ENCODE data around the gene ZNHIT6. TPM values are rescaled to one million over a fixed set of nuclear protein-coding genes. Genes with fewer than 3 reads are reported as not detected.

Gene ZNHIT6
- total RNA-seq, 1 donor from 2014 or later = 34.9 TPM

GRCh38 chr1:85700422-85700821 is 7.8 kb downstream of the ZNHIT6 start:
- no peaks in the 10 kb centered on the region for H3K9me3 Mint-ChIP-seq (ENCODE audit: unreplicated experiment)
- no peak overlapping the region for H3K27ac ChIP-seq (ENCODE audit: low read depth, low read length)
- no peaks in the 10 kb centered on the region for H3K27me3 ChIP-seq (ENCODE audit: insufficient read depth, low read length)
- TF ChIP-seq EZH2 (IDR thresholded peaks at IDR 0.05; ENCODE audit: insufficient read depth, low read length) = no peak
- no peak for TF ChIP-seq CTCF (IDR thresholded peaks at IDR 0.05; ENCODE audit: insufficient read depth, low read depth, low read length)
- H3K4me3 Mint-ChIP-seq (ENCODE audit: unreplicated experiment) = no peak overlapping the region
- no peak overlapping the region for H3K27ac Mint-ChIP-seq (ENCODE audit: unreplicated experiment)
- no peaks in the 10 kb centered on the region for H3K4me1 Mint-ChIP-seq (ENCODE audit: low read depth, unreplicated experiment)
- H3K79me2 ChIP-seq (ENCODE audit: insufficient read depth, low read length) = peaks cover 56% of the 10 kb centered on the region
- DNase-seq (ENCODE audit: low read depth) (no peak), FAIRE-seq (no peak)
- no peak overlapping the region for H3K9ac ChIP-seq (ENCODE audit: low read length)
- H3K4me1 ChIP-seq (ENCODE audit: insufficient read depth, low read length) = no peaks in the 10 kb centered on the region
- no peak overlapping the region for H3K4me3 ChIP-seq (ENCODE audit: insufficient read depth, low read depth, low read length)
- H3K4me2 ChIP-seq (ENCODE audit: low read length) = no peak overlapping the region
- peaks cover 7% of the 10 kb centered on the region for H3K36me3 Mint-ChIP-seq (ENCODE audit: low read depth, unreplicated experiment)
- H2AFZ ChIP-seq (ENCODE audit: low read depth, low read length) = no peak overlapping the region
- no peaks in the 10 kb centered on the region for H4K20me1 ChIP-seq (ENCODE audit: insufficient read depth, low read length)
- peaks cover 34% of the 10 kb centered on the region for H3K36me3 ChIP-seq (ENCODE audit: insufficient read depth, low read length)
- no peaks in the 10 kb centered on the region for H3K9me3 ChIP-seq (ENCODE audit: insufficient read depth, low read depth, low read length)
- no peaks in the 10 kb centered on the region for H3K27me3 Mint-ChIP-seq (ENCODE audit: low read depth, unreplicated experiment)

GRCh38 chr1:85697895-85698294 is 10.3 kb downstream of the ZNHIT6 start:
- Mint-ChIP-seq H3K4me1 (ENCODE audit: low read depth, unreplicated experiment) (peaks cover 4% of the 10 kb centered on the region), H3K4me3 (ENCODE audit: unreplicated experiment) (no peak overlapping the region), H3K27ac (ENCODE audit: unreplicated experiment) (no peak overlapping the region), H3K27me3 (ENCODE audit: low read depth, unreplicated experiment) (no peaks in the 10 kb centered on the region), H3K9me3 (ENCODE audit: unreplicated experiment) (no peaks in the 10 kb centered on the region), H3K36me3 (ENCODE audit: low read depth, unreplicated experiment) (no peaks in the 10 kb centered on the region)
- no peak for DNase-seq (ENCODE audit: low read depth)
- H3K79me2 ChIP-seq (ENCODE audit: insufficient read depth, low read length) = peaks cover 33% of the 10 kb centered on the region
- no peaks in the 10 kb centered on the region for H3K4me1 ChIP-seq (ENCODE audit: insufficient read depth, low read length)
- no peaks in the 10 kb centered on the region for H4K20me1 ChIP-seq (ENCODE audit: insufficient read depth, low read length)
- H3K27me3 ChIP-seq (ENCODE audit: insufficient read depth, low read length) = no peaks in the 10 kb centered on the region
- H2AFZ ChIP-seq (ENCODE audit: low read depth, low read length) = no peak overlapping the region
- no peak overlapping the region for H3K9ac ChIP-seq (ENCODE audit: low read length)
- H3K4me2 ChIP-seq (ENCODE audit: low read length) = no peak overlapping the region
- H3K27ac ChIP-seq (ENCODE audit: low read depth, low read length) = no peak overlapping the region
- no peak for TF ChIP-seq EZH2 (IDR thresholded peaks at IDR 0.05; ENCODE audit: insufficient read depth, low read length)
- TF ChIP-seq CTCF (IDR thresholded peaks at IDR 0.05; ENCODE audit: insufficient read depth, low read depth, low read length) = no peak
- no peak overlapping the region for H3K4me3 ChIP-seq (ENCODE audit: insufficient read depth, low read depth, low read length)
- FAIRE-seq = peak; percentile 37
- no peaks in the 10 kb centered on the region for H3K9me3 ChIP-seq (ENCODE audit: insufficient read depth, low read depth, low read length)
- H3K36me3 ChIP-seq (ENCODE audit: insufficient read depth, low read length) = peaks cover 21% of the 10 kb centered on the region

DNA sequence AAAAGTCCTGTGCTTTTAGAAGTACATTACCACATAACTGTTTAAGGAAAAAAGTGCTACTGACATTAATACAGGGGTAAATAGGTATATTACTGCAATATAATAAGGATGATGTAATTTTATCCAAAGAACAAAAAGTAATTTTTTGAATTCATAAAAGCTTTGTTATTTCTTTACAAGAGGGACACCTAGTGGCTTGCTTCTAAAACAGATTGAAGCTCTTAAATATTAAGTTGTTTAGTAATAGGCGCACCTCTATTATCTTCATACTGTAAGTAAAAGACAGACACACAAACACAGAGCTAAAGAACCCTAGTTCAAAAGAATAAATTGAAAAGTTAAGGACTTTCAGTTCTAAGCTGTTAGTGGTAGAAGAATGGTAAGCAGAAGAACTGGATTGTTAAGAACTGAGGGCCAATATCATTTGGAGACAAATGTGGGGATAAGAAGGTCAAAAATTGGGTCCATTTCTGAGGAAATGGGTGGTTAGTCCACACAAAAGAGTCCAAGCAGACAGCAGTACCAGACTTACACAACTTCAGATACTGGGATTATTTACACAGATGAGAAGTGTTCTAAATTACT is 15.4 kb downstream of the ZNHIT6 start:
- Histone ChIP-seq H2AFZ (ENCODE audit: low read depth, low read length) (no peak overlapping the region), H3K9ac (ENCODE audit: low read length) (peak overlapping the region; percentile 48), H3K27me3 (ENCODE audit: insufficient read depth, low read length) (no peaks in the 10 kb centered on the region), H3K4me2 (ENCODE audit: low read length) (no peak overlapping the region), H4K20me1 (ENCODE audit: insufficient read depth, low read length) (no peaks in the 10 kb centered on the region), H3K79me2 (ENCODE audit: insufficient read depth, low read length) (peaks cover 15% of the 10 kb centered on the region), H3K4me3 (ENCODE audit: insufficient read depth, low read depth, low read length) (no peak overlapping the region), H3K9me3 (ENCODE audit: insufficient read depth, low read depth, low read length) (no peaks in the 10 kb centered on the region), H3K4me1 (ENCODE audit: insufficient read depth, low read length) (no peaks in the 10 kb centered on the region), H3K27ac (ENCODE audit: low read depth, low read length) (no peak overlapping the region), H3K36me3 (ENCODE audit: insufficient read depth, low read length) (peaks cover 4% of the 10 kb centered on the region)
- peaks cover 6% of the 10 kb centered on the region for H3K36me3 Mint-ChIP-seq (ENCODE audit: low read depth, unreplicated experiment)
- H3K27ac Mint-ChIP-seq (ENCODE audit: unreplicated experiment) = no peak overlapping the region
- peak; percentile 34 for TF ChIP-seq CTCF (IDR thresholded peaks at IDR 0.05; ENCODE audit: insufficient read depth, low read depth, low read length)
- TF ChIP-seq EZH2 (IDR thresholded peaks at IDR 0.05; ENCODE audit: insufficient read depth, low read length) = no peak
- H3K4me3 Mint-ChIP-seq (ENCODE audit: unreplicated experiment) = no peak overlapping the region
- H3K4me1 Mint-ChIP-seq (ENCODE audit: low read depth, unreplicated experiment) = peaks cover 20% of the 10 kb centered on the region
- no peaks in the 10 kb centered on the region for H3K9me3 Mint-ChIP-seq (ENCODE audit: unreplicated experiment)
- FAIRE-seq (peak; percentile 60), DNase-seq (ENCODE audit: low read depth) (peak; percentile 45)
- no peaks in the 10 kb centered on the region for H3K27me3 Mint-ChIP-seq (ENCODE audit: low read depth, unreplicated experiment)

Data from astrocyte (in vitro differentiated cells and primary cell).